GM19239 (cell line): ENCODE measurements around the gene YEATS2.
"Not testable (repeated sequence)": the region's sequence is repeated elsewhere in the genome, so short reads cannot be mapped to it uniquely, and the experiment has no call there.

Experiments used
- DNase-seq: peaks from one replicate; pipeline ENCODE4 v3.0.0; 2011; ENCODE audit warnings: low spot score; ENCODE audit not compliant: insufficient read length
- FAIRE-seq: peaks from 2 replicates; lab custom pipeline; 2011; peaks lifted over from hg19 to GRCh38; lab: Jason Lieb, UNC

Gene YEATS2

GRCh38 chr3:183697610-183698317 lies at the start of gene YEATS2:
Gene YEATS2, plus strand, starts transcription at chr3:183697797. Its CDS starts 17,366 bp downstream, at chr3:183715163.
- FAIRE-seq = no peak
- peak; percentile 94 for DNase-seq

- FAIRE-seq = no peak
- DNase-seq = no peak
Observed at GRCh38 chr3:183650554-183650953, 47.0 kb upstream of the YEATS2 start.

- DNase-seq = no peak
- no peak for FAIRE-seq
Observed at GRCh38 chr3:183653209-183654064, 44.2 kb upstream of the YEATS2 start.

GRCh38 chr3:183654727-183655126 lies 42.9 kb upstream of the YEATS2 start:
- no peak for FAIRE-seq
- no peak for DNase-seq

GRCh38 chr3:183662099-183662498 lies 35.5 kb upstream of the YEATS2 start:
- no peak for DNase-seq
- FAIRE-seq = no peak

- no peak for DNase-seq
- FAIRE-seq = no peak
Observed at GRCh38 chr3:183664913-183665381, 32.6 kb upstream of the YEATS2 start.

GRCh38 chr3:183680061-183680460 lies 17.5 kb upstream of the YEATS2 start:
- FAIRE-seq (no peak), DNase-seq (no peak)

GRCh38 chr3:183687705-183688104 lies 9.9 kb upstream of the YEATS2 start:
- no peak for FAIRE-seq

GRCh38 chr3:183688874-183689273 lies 8.7 kb upstream of the YEATS2 start:
- FAIRE-seq (no peak), DNase-seq (no peak)

More at GRCh38 chr3:183687705-183688104, 9.9 kb upstream of the YEATS2 start:
- no peak for DNase-seq

- DNase-seq, FAIRE-seq: not testable (repeated sequence)
Observed at GRCh38 chr3:183689621-183690020, 8.0 kb upstream of the YEATS2 start.

- DNase-seq (no peak), FAIRE-seq (no peak)
Observed at GRCh38 chr3:183690402-183690995, 7.1 kb upstream of the YEATS2 start.

GRCh38 chr3:183692436-183692835 lies 5.2 kb upstream of the YEATS2 start:
- FAIRE-seq = no peak

GRCh38 chr3:183695569-183696364 lies 1.8 kb upstream of the YEATS2 start:
- DNase-seq (no peak), FAIRE-seq (no peak)

More at GRCh38 chr3:183692436-183692835, 5.2 kb upstream of the YEATS2 start:
- DNase-seq = no peak

- no peak for DNase-seq
- FAIRE-seq = no peak
Observed at GRCh38 chr3:183697123-183697609, 431 bp upstream of the YEATS2 start.

- DNase-seq (peak; percentile 42), FAIRE-seq (peak; percentile 37)
Observed at GRCh38 chr3:183698318-183698751, 738 bp downstream of the YEATS2 start.

- peak; percentile 31 for FAIRE-seq
- no peak for DNase-seq
Observed at GRCh38 chr3:183698756-183699155, 1.2 kb downstream of the YEATS2 start.

- peak; percentile 54 for FAIRE-seq
- no peak for DNase-seq
Observed at GRCh38 chr3:183699238-183699947, 1.8 kb downstream of the YEATS2 start.

GRCh38 chr3:183701744-183702143 lies 4.1 kb downstream of the YEATS2 start:
- DNase-seq (no peak), FAIRE-seq (no peak)

- not testable (repeated sequence) for DNase-seq
Observed at GRCh38 chr3:183703892-183704291, 6.3 kb downstream of the YEATS2 start.

More at GRCh38 chr3:183703892-183704291, 6.3 kb downstream of the YEATS2 start:
- not testable (repeated sequence) for FAIRE-seq
